ENCODE measurements around the gene PIH1D2. TPM values are rescaled to one million over a fixed set of nuclear protein-coding genes. Genes with fewer than 3 reads are reported as not detected.

Gene PIH1D2
- total and polyA plus RNA-seq, 9 of the 15 experiments (the other 6 are each of a cell fraction or from before 2014, with no cell fraction given), result 1.5 to 5.4 (median 3.0) TPM

- TF ChIP-seq CLOCK (CRISPR knock-in tag; IDR thresholded peaks at IDR 0.05; ENCODE audit: borderline replicate concordance) (no peak), ZNF76 (CRISPR knock-in tag; IDR thresholded peaks at IDR 0.05; ENCODE audit: borderline replicate concordance) (no peak), SNRNP70 (optimal IDR thresholded peaks at IDR 0.05; ENCODE audit: low read depth, low read length) (no peak), CBX2 (IDR thresholded peaks at IDR 0.05; ENCODE audit: insufficient read depth, low read length, poor library complexity, severe bottlenecking) (no peak), NR3C1 (CRISPR knock-in tag; IDR thresholded peaks at IDR 0.05) (no peak), IRF1 (CRISPR knock-in tag; IDR thresholded peaks at IDR 0.05; ENCODE audit: borderline replicate concordance) (no peak), CBX1 (IDR thresholded peaks at IDR 0.05; ENCODE audit: low read depth) (no peak), ZBTB11 (CRISPR knock-in tag; IDR thresholded peaks at IDR 0.05) (peak in 2 of 3 experiments; percentile 44 to 92; a peak in 4 of 6 replicates), RBM17 (IDR thresholded peaks at IDR 0.05; ENCODE audit: borderline replicate concordance, low read depth, low read length) (no peak), ZFP1 (CRISPR knock-in tag; IDR thresholded peaks at IDR 0.05) (no peak), FOXK2 (conservative IDR thresholded peaks at IDR 0.05 in 1 of 2, IDR thresholded peaks at IDR 0.05 in 1 of 2; ENCODE audit: low read depth in 2 of 2) (peak; percentile 98 to 100), GABPB2 (CRISPR knock-in tag; conservative IDR thresholded peaks at IDR 0.05) (no peak), FOXA1 (IDR thresholded peaks at IDR 0.05; ENCODE audit: borderline replicate concordance) (no peak), CBFA2T3 (IDR thresholded peaks at IDR 0.05) (no peak), HSF4 (CRISPR knock-in tag; IDR thresholded peaks at IDR 0.05; ENCODE audit: borderline replicate concordance) (no peak), U2AF2 (optimal IDR thresholded peaks at IDR 0.05; ENCODE audit: low read depth, low read length) (no peak), HDGF (IDR thresholded peaks at IDR 0.05) (no peak), MYBL2 (IDR thresholded peaks at IDR 0.05; ENCODE audit: low read depth) (no peak), MYBL2 (CRISPR knock-in tag; IDR thresholded peaks at IDR 0.05; ENCODE audit: borderline replicate concordance) (no peak), KLF13 (tag; IDR thresholded peaks at IDR 0.05; ENCODE audit: borderline replicate concordance, low read depth) (no peak), RAD21 (CRISPR knock-in tag; conservative IDR thresholded peaks at IDR 0.05 in 1 of 2, IDR thresholded peaks at IDR 0.05 in 1 of 2) (no peak)
Observed at GRCh38 chr11:112086422-112087191, 12.8 kb upstream of the PIH1D2 start, which contains the start of the genes SDHD and TIMM8B (continued).
